NCI-H1092 treated with DMSO at 0.1 percent for 48 hours (cell line): Measurements from ENCODE around the gene EIF2B2.

Source experiments
- DNase-seq: peaks from one replicate; lab custom pipeline; 2025; lab: John Stamatoyannopoulos, UW

Gene EIF2B2

DNA sequence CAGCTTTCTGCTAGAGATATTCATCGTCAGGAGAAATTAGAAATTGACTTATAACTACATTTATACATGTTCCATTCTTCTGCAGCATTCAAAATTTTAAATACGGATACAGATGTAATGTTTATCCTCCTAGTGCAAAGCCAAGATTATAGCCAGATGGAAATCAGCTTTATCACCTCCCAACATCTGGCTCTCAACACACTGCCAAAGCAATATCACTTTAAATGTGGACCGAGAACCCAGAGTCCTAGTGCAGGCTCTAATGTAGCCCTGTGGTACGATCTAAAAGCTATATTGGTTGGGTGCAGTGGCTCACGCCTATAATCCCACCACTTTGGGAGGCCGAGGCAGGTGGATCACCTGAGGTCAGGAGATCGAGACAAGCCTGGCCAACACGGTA, 42.0 kb downstream of the EIF2B2 start:
- DNase-seq = no peak

DNA sequence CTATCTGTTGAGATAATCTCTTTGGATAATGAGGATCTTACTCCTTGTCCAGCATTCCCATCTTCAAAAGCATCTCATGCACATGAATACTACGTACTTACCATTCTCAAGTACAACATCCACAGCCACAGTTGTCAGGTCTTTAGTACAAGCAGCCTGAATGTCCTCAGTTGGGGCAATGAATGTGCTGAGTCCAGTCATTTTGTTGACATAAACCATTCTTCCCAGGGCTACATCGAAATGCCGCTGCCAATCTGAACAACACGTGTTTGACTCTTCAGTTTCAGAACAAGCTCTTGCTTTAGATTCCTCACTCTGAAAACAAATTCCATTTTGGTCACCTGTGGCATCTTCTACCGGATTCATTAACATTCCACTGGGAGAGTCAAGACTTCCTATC, 43.6 kb downstream of the EIF2B2 start:
- DNase-seq = no peak

DNA sequence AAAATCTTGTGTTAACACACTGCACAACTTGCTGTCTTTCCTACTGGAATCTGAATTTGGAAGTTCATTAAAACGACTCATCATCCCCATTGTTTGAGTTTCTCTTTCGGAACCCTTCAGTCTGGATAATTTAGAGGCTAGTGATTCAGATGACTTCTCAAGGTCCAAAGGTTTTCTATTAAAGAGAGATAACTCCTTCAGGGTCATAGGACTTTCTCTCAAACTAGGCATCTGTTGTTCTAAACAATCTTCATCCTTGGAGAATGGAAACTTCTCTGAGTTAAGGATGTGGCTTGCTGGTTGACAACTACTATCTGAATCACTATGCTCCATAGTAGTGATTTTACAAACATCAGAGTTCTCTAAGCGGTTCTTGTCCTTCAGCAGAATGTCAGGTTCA, 44.2 kb downstream of the EIF2B2 start:
- DNase-seq = no peak

DNA sequence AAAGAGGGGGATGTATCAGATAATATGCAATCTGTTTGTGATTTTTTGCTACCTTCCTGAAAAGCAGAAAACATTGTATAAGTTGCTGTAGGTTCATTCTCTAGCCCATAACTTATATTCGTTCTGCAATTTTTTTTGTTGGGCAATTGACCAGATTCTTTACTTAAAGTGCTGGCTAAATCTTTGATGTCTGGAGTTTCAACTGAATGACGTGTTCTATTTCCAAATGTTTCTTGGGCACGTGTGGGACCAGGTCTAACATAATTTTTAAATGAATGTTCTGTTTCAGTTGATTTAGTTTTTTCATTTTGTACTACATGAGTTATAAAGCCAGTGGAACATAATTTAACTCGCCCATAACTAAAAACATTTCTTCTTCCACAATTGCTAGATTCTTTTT, 44.8 kb downstream of the EIF2B2 start:
- no peak for DNase-seq

DNA sequence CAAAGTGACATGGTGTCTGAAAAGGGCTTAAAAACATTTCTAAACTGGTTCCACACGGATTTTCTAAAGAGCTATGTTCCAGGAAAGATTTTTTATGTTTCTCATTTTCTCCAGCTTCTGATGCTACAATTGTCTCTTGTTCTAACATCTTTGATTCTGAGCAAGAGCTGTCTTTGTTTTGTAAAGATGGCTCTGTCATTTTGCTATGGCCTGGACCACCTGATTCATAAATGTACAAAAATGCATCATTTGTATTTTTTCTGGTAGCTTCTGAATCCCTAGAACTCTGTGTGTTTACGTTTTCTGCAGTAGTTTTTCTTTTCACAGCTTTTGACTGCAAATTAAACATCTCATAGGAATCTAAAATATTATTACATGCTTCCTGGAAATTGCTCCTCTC, 45.4 kb downstream of the EIF2B2 start:
- DNase-seq = no peak

DNA sequence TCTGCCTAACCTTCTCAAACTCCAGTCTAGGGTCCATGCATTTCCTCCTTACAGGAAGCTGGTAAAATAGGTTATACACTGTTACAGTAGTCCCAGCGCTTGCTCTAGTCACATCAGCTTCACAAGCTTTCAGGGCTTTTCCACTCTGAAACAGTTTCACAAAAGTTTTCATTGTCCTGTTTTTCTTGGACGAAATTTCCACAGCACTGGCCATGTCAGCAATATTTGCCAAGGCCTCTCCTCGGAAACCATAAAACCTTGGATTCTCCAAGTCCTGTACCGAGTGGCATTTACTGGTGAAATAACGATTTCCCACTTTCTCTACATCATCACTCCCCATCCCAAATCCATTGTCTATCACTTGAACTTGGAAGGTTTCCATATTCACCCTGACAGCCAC, 46.4 kb downstream of the EIF2B2 start:
- no peak for DNase-seq

DNA sequence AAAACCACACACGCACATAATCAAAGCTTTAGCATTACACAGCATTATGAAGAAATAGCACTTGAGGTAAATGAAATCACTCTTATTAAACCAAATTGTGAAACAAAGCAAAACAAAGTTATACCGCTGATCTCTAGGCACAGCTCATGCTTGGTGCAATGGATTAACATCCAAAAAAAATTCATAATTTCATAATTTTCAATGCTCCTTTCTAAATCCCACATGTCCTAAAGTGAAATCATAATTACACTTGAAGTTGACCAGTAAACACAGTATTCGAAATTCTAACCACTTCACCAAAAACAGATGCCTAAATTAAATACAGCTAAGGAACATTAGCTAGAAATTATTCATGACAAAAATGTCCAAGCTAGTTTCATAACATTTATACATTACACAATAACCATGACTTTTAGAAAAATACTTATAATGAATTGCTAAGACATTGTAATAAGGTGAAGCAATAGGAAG, 47.0 kb downstream of the EIF2B2 start:
- DNase-seq = no peak

DNA sequence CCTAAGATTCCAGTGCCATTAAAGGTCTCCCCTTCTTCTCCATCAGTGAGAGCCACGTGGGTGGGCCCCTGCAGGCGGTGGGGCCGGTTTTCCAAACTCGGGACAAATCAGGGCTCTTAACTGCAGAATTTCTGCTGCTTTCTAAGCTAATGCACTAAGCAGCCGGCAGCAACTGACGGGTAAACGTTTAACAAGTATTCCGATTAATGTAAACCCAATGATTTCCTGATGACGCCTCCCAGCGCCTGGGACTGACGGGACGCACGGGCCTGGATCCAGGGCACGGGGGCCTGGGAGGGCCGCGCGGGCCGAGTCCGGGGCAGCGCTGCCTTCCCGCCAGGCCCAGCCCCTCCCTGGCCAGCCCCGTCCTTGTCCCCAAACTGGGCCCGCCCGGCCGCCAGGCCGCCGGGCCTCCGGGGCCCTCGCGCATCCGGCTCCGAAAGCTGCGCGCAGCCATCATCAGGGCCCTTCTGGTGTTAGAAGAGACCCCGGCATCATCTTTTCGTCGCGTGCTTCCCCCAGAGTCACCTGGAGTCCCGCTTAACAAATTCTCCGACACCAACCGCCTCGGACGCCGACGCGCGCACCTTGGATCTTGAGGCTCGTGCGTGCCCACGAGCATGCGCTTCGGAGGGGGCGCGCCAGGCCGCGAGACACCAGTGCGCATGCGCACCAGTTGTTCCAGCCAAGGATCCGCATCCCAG, 48.3 kb downstream of the EIF2B2 start, which contains the start of gene MLH3:
Gene MLH3, minus strand, starts transcription at position 616 of the 704 bp plus-strand sequence. CDS start 1,812 bp downstream, outside the sequence.
- peak; percentile 88 for DNase-seq

DNA sequence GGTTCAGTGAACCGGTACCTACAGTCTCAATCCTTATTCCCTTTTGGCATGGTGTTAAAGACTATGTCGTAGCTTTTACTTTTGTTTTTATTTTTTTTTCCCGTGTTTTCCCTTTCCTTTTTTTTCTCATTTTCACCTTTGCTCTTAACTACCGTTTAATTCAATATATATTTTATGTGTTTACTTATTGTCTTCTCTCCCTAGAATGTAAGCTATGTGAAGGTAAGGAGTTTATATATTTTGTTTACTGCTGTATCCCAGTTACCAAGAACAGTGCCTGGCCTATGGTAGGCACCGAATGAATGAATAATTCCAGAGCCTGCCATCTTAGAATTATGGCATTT, 48.8 kb downstream of the EIF2B2 start:
- DNase-seq = no peak

DNA sequence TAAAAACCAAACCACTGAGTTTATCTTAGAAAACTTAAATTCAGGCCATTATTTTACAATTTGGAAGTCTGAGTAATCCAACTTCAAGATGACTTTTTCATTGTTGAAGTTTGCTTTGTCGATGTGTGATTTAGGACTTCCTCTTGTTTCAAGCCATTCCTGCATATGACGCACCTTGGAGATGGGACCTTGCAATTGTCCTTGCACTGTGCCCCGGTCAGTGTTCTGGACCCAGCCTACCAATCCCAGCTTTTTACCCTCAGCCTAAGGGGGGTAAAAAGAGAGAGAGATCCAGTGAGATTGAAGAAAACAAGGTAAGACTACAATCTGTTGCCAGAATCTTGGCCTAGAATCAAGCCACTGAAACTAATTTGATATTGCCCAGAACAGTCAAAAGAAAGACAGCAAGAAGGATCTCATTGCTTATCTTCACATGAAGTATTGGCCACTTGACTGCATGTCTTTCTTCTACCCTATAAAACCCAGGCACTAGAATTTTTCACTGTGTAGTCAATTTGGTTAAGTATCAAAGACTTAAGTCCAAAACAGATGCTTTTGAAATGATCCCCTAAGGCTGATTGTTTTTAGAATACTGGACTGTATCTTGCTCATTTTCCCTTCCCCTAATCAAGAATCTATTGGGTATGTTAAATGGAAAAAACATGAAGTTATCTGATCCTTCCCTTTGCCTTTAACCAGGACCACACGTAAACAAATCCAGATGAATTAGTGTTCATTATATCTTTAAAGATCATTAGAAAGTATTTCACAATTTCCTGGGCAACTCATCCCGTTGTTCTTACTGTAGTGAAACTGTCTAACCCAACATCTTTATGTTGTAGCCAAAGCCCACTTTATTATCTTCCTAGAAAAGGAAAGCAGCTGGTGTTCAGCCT, 50.9 kb downstream of the EIF2B2 start:
- no peak for DNase-seq

DNA sequence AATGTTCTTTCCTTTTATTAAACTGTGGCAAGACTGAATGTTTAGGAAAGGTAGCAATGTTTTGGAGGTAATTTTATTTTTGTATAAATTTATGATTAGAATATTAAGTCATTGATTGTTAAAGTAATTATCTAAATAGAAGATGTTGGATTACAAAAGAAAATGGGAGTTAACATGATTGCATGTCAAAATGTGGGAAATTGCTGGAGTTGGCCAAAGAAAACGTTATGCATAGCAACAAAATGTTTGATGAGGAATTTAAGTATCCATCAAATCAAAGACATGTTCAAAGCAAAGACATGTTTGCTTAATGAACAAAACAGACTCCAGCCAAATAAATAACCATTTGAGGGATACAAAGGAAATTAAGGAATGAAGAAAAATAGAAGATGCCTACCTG, 51.7 kb downstream of the EIF2B2 start:
- no peak for DNase-seq

DNA sequence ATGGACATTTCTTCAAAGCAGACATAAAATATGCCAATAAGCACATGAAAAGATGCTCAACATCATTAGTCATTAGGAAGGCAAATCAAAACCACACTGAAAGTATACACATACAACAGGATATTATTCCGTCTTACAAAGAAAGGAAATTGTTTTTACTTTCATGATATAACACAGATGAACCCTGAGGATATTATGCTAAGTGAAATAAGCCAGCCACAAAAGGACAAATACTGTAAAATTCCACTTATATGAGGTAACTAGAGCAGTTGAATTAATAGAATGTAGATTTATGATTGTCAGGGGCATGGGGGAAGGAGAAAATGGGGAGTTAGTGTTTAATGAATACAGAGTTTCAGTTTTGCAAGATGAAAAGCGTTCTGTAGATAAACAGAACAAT, 56.9 kb downstream of the EIF2B2 start:
- no peak for DNase-seq

DNA sequence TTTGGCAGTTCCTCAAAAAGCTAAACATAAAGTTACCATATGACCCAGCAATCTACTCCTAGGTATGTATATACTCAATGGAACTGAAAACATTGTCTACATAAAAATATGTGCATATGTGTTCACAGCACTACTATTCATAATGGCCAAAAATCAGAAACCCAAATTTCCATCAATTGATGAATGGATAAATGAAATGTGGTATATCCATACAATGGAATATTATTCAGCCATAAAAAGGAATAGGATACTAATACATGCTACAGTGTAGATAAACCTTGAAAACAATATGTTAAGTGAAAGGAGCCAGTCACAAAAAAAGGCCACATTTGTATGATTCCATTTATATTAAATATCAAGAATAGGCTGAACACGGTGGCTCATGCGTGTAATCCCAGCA, 57.7 kb downstream of the EIF2B2 start:
- DNase-seq = no peak
